Panc1 (cell line): ENCODE results near the gene CNPY4.

Source experiments
- CTCF ChIP-seq: fragments of 450-650 bp; IDR thresholded peaks from 2 replicates; pipeline ENCODE4 v1.5.1; 2017; ENCODE audit warnings: mild to moderate bottlenecking
- POLR2AphosphoS5 ChIP-seq: IDR thresholded peaks from 2 replicates; pipeline ENCODE4 v1.6.1; 2012; ENCODE audit warnings: mild to moderate bottlenecking, low read depth, low read length, moderate library complexity
- REST ChIP-seq, 2 experiments: IDR thresholded peaks; 2 replicates each; pipeline ENCODE4 v1.6.1; 2011 to 2012; ENCODE audit warnings: low read depth in 2 of 2, control low read depth in 1 of 2, low read length in 1 of 2, mild to moderate bottlenecking in 1 of 2, moderate library complexity in 1 of 2; ENCODE audit not compliant: insufficient read depth in 1 of 2
- SIN3A ChIP-seq: IDR thresholded peaks from 2 replicates; pipeline ENCODE4 v1.6.1; 2012; ENCODE audit warnings: low read depth, mild to moderate bottlenecking, low read length, moderate library complexity, borderline replicate concordance; ENCODE audit not compliant: insufficient read depth

DNA sequence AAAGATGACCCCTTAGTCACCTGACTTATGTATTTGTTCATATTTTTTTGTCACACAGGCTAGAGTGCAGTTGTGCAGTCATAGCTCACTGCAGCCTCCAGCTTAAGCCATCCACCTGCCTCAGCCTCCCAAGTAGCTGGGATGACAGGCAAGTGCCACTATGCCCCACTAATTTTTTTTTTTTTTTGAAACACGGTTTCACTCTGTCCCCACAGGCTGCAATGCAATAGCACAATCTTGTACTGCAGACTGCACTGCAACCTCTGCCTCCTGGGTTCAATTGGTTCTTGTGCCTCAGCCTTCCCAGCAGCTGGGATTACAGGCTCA is 9.2 kb downstream of the CNPY4 start:
- TF ChIP-seq CTCF (no peak), REST (IDR thresholded peaks at IDR 0.05; ENCODE audit: insufficient read depth in 1 of 2, low read depth in 2 of 2, low read length in 1 of 2) (no peak), POLR2AphosphoS5 (no peak), SIN3A (no peak)
